Mononuclear cell (primary cell): ENCODE data around the gene NGLY1. TPM values are rescaled to one million over a fixed set of nuclear protein-coding genes. Genes with fewer than 3 reads are reported as not detected.

ENCODE experiments used
- H3K27me3 ChIP-seq: 2 replicates; pipeline ENCODE4 v1.6.0; 2011; ENCODE audit warnings: low read length, control low read depth; ENCODE audit not compliant: insufficient read depth
- H3K4me1 ChIP-seq: 2 replicates; pipeline ENCODE4 v1.5.1; 2011; ENCODE audit warnings: mild to moderate bottlenecking, low read length, control low read depth; ENCODE audit not compliant: insufficient read depth
- H3K4me3 ChIP-seq: 2 replicates; pipeline ENCODE4 v1.5.1; 2011; ENCODE audit warnings: mild to moderate bottlenecking, low read length, moderate library complexity
- H3K9me3 ChIP-seq: 2 replicates; pipeline ENCODE4 v1.5.1; 2011; ENCODE audit warnings: low read depth, mild to moderate bottlenecking, control low read depth, low read length
- total RNA-seq: library from RNA; depleted of rRNA; stranded (reverse); fragments of >200 nt; gene quantifications from one replicate; pipeline ENCODE4 v1.2.3, GENCODE V29; 2012

Gene NGLY1
- total RNA-seq, 1 donor, result 39.1 TPM

DNA sequence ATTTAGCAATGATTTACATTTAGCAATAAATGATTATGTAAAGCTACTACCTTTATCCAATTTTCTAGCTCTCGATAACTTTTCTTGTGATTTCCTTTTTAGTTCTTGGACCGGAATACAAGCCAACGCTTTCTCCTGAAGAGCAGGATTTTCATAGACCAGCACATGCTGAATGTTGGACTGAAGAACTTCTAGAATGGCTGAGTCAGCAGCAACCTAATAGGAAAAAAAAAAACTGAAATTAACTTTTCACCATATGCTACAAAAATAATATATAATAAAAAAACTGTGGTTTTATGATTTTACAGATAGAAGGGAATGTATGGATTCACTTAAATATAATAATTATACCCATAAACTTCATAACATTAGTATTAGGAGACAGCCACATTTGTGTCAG, 32.2 kb downstream of the NGLY1 start:
- Histone ChIP-seq H3K27me3 (no peaks in the 10 kb centered on the region), H3K4me3 (no peak overlapping the region), H3K9me3 (no peaks in the 10 kb centered on the region), H3K4me1 (peaks cover 6% of the 10 kb centered on the region)

DNA sequence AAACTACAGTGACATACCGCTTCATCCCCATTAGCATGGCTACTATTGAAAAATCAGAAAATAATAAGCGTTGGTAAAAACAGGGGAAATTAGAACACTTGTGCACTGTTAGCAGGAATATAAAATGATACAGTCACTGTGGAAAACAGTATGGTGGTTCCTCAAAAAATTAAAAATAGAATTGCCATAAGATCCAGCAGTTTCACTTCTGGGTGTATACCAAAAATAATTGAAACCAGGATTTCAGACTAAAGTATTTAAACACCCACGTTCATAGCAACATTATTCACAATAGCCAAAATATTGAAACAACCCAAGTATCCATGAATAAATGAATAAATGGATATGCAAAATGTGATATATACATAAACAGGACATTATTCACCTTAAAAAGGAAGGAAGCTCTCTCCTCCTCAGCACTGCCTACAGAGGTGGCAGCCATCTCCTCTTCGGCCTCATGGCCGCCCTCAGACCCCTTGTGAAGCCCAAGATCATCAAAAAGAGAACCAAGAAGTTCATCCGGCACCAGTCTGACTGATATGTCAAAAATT, 34.1 kb downstream of the NGLY1 start:
- H3K27me3 ChIP-seq, result no peaks in the 10 kb centered on the region
- peaks cover 6% of the 10 kb centered on the region for H3K4me1 ChIP-seq
- no peaks in the 10 kb centered on the region for H3K9me3 ChIP-seq
- H3K4me3 ChIP-seq, result no peak overlapping the region

DNA sequence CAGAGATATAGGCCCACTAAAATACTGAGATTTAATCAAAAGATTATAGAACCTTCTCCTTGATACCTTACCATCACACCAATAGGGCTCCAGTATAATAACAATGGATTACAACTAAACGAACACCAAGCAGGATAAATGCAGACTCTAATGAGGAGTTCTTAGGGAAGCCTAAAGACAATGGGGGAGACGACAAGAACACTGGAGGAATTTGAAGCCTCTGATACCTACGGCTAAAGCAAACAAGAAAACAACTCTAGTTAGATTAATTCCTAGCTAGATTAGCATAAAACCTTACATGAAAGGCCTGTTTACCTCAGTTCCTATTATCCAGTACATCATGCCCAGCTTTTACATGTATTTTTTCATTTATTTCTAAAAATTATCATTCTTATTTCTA, 35.1 kb downstream of the NGLY1 start:
- Histone ChIP-seq H3K27me3 (no peaks in the 10 kb centered on the region), H3K4me3 (no peak overlapping the region), H3K9me3 (no peaks in the 10 kb centered on the region), H3K4me1 (peaks cover 6% of the 10 kb centered on the region)

DNA sequence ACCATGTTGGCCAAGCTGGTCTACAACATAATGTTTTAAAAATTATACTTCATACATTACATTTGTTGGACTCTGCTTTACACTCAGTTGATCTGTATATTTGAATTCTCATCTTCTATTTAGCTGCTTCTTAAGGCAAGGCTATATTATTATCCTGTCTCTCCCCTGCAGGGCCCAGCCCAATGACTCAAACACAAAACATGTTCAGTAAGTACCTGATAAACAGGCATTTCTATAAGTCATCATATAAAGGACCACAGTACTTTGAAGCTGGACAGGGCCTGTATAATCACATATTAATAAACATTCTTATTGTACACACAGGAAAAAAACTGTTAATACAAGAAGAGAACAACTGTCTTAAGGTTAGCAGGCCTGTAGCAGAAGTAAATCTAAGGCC, 36.2 kb downstream of the NGLY1 start:
- H3K4me3 ChIP-seq, result no peak overlapping the region
- no peaks in the 10 kb centered on the region for H3K9me3 ChIP-seq
- peaks cover 6% of the 10 kb centered on the region for H3K4me1 ChIP-seq
- no peaks in the 10 kb centered on the region for H3K27me3 ChIP-seq

DNA sequence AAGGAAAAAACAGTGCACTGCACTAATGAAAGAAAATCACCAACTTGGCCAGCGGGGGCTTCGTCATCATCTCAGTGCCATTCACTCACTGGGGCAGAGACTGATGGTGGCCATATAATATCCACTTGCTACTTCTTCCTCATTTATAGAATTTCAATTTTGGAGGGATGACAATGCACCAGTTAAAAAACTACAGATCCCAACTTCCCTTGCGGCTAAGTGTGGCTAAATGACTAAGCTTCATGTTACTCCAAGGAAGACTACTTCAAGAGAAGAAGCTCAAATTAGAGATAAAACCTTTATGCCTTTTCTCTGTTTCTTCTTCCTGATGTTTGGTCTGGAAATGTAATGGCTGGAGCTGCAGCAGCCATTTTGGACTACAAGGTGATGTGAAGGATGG, 38.8 kb downstream of the NGLY1 start:
- Histone ChIP-seq H3K4me3 (no peak overlapping the region), H3K27me3 (no peaks in the 10 kb centered on the region), H3K4me1 (peaks cover 3% of the 10 kb centered on the region)

DNA sequence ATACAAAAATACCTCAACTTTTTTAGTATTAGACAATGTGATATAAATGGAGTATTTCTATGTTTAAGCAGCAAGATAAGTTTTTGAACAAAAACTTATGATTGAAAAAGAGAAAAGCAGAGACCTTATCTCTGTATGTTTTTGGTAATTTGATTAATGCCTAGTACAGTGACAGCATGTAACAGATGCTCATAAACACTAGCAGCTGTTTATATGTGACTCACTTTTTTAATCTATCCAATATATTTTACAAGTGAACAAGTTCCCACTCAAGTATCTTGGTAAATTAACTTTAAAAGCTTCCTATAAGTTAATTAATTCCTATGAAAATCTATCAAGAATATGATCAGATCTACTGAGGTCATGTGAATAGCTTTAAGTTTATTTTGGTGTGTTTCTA, 55.1 kb downstream of the NGLY1 start:
- Histone ChIP-seq H3K27me3 (no peaks in the 10 kb centered on the region), H3K4me1 (no peaks in the 10 kb centered on the region), H3K9me3 (no peaks in the 10 kb centered on the region), H3K4me3 (no peak overlapping the region)

More for the DNA sequence above, 38.8 kb downstream of the NGLY1 start:
- no peaks in the 10 kb centered on the region for H3K9me3 ChIP-seq

DNA sequence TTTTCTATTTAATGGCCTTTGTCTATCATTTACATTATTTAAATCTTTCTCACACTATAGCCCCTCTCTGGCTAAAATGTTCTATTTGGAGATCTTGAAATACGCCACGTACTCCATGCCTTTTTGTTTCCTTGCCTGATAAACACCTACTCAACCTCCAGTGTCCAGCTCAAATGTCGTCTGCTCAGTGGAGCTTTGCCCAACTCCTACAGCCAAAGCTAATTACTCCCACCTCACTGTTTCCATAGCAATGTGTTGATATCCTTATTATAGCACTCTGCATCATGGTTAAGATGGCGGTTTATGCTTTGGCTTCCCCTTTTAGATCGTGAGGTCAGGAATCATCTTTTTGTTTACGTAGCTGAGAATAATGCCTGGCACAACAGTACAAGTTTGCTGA, 55.9 kb downstream of the NGLY1 start:
- Histone ChIP-seq H3K4me3 (no peak overlapping the region), H3K9me3 (no peaks in the 10 kb centered on the region)

DNA sequence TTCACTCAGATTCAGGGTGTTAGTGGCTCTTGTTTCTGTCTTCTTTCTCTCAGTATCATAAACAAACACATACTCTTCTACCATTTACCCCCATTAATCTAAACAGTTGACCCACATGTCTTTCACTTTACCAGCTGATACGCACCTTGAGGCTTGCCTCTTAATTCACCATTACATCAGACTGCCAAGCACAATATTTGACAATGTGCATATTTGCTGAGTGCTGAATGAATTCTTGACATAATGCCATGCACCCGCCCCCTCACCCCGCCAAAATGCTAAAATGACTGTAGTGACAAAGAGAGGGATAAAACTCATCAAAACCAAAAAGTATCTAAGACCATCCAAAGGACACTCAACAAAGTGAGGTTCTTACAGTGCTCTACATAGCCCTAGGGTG, 57.4 kb downstream of the NGLY1 start:
- Histone ChIP-seq H3K27me3 (no peaks in the 10 kb centered on the region), H3K4me1 (no peaks in the 10 kb centered on the region), H3K9me3 (no peaks in the 10 kb centered on the region), H3K4me3 (no peak overlapping the region)

More for the DNA sequence above, 55.9 kb downstream of the NGLY1 start:
- H3K4me1 ChIP-seq, result no peaks in the 10 kb centered on the region
- H3K27me3 ChIP-seq, result no peaks in the 10 kb centered on the region

DNA sequence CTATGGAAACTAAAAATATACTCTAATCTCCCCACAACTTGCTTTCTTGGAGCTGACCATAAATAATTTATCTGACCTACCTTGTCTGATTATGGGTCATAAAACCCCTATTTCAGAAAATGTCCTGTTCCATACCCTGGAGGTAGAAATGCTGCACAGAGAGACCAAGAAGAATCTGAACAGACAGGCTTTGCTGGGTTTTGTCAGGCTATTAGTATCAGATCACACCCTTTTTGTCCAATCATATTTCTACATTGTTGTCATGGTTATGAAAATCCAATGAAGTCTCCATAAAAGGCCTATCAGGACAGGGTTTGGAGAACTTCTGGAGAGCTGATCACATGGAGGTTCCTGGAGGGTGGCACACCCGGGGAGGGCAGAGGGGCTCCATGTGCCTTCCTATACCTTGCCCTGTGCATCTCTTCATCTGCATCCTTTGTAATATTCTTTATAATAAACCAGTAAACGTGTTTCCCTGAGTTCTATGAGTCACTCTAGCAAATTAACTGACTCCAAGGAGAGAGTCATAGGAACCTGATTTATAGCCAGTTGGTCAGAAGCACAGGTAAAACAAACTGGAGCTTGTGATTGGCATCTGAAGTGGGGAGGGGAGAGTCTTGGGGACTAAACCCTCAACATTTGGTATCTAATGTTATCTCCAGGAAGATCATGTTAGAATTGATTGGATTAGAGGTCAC, 58.1 kb downstream of the NGLY1 start:
- Histone ChIP-seq H3K4me3 (no peak overlapping the region), H3K9me3 (no peaks in the 10 kb centered on the region), H3K4me1 (no peaks in the 10 kb centered on the region), H3K27me3 (no peaks in the 10 kb centered on the region)

DNA sequence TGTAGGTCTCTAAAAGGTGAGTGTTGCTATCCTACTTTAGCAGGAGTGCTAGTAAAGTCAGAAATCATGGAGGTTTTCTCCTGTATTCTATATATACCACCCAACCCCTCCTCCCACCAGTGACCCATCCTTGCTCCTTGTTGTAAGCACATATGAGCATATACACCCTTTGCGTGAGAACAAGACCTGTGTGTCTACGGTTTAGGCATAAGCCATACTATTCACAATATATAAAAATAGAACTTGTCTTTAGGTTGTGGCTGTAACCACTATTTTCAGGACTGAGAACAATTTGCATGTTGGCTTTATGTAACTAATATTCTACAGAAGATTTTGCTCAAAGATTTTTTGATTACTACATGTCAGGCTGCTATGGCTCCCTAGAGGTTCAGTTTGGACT, 59.4 kb downstream of the NGLY1 start:
- Histone ChIP-seq H3K4me1 (no peaks in the 10 kb centered on the region), H3K27me3 (no peaks in the 10 kb centered on the region), H3K9me3 (no peaks in the 10 kb centered on the region), H3K4me3 (no peak overlapping the region)

DNA sequence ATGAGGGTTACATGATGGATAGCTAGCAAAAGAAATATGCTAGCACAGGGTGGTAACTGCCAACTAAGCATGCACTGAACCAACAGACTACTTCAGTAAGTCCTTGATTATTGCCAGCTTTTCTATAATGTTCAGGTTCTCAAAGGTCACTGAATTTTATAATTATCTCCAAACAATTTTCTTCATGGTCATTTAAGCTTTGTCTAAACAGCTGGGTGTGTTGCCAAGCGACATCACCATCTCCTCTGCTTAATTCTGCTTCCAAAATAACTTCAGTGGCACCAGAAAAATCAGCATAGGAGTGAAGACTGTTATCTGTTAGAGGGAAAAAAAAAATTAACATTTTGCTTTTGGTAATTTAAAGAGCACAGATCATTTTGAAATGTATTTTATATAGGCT, 63.9 kb downstream of the NGLY1 start:
- Histone ChIP-seq H3K27me3 (no peaks in the 10 kb centered on the region), H3K9me3 (no peaks in the 10 kb centered on the region), H3K4me3 (no peak overlapping the region), H3K4me1 (no peaks in the 10 kb centered on the region)

DNA sequence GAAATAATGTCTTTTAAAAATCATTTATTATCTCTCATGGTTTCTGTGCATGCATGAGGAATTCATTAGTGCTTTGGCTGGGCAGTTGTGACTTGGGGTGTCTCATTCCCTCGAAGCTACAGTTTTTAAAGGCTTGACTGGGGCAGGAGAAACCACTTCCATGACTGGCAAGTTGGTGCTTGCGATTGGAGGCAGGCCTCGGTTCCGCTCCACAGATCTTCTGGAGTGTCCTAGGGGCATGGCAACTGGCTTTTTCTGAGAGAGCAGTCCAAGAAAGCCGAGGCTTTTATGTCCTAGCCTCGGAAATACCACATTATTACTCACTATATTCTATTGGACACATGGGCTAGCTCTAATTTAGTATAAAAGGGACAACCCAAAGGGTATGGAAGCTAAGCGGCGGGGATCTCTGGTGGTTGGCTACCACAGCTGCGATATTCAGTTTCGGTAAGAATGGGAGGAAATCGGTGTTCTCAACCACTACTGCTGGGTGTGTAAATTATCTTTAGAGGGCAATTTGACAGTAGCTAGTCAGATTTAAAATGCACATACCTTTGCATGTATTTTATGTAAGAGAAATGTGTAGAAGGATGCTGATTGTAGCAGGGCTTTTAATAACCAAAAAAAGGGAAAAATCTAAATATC, 69.8 kb downstream of the NGLY1 start:
- no peaks in the 10 kb centered on the region for H3K4me1 ChIP-seq
- no peak overlapping the region for H3K4me3 ChIP-seq
- no peaks in the 10 kb centered on the region for H3K9me3 ChIP-seq
- no peaks in the 10 kb centered on the region for H3K27me3 ChIP-seq

DNA sequence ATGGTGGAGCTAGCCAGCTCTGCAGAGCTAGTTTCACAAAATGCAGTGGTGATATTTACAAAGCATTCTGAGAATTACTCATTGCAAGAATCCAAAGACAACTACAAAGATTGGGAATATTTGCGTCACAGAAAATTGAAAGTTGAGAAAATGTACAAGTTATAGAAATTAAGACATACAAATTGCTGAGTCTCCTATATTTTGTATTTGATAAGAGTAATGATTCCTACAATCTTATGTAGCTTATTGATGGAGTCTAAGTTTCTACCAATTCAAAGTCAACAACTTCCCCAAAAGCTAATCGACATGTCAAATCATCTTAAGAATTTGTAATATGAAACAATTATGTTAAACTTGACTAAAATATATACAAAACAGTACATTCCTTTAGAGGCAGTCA, 72.2 kb downstream of the NGLY1 start:
- Histone ChIP-seq H3K9me3 (no peaks in the 10 kb centered on the region), H3K4me3 (no peak overlapping the region), H3K4me1 (no peaks in the 10 kb centered on the region), H3K27me3 (no peaks in the 10 kb centered on the region)

DNA sequence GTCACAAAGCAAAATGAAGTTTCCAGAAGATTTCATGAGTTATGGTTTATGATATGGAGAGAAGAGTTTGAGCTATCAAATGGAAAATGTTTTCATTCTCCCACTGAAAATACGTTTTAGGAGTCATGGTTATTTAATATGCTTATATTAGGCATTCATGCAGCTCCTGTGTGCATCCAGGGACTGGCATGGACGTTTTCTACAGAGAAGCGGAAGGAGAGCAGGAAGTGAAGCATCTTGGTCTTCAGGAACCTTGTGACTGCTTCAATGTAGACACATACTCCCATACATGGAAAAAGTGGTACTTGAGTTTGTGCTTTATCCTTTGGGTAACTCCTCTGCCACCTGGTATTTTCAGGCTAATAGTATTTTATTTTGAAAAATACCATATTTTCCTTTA, 75.2 kb downstream of the NGLY1 start:
- Histone ChIP-seq H3K4me3 (no peak overlapping the region), H3K4me1 (no peaks in the 10 kb centered on the region), H3K9me3 (no peaks in the 10 kb centered on the region), H3K27me3 (no peaks in the 10 kb centered on the region)

DNA sequence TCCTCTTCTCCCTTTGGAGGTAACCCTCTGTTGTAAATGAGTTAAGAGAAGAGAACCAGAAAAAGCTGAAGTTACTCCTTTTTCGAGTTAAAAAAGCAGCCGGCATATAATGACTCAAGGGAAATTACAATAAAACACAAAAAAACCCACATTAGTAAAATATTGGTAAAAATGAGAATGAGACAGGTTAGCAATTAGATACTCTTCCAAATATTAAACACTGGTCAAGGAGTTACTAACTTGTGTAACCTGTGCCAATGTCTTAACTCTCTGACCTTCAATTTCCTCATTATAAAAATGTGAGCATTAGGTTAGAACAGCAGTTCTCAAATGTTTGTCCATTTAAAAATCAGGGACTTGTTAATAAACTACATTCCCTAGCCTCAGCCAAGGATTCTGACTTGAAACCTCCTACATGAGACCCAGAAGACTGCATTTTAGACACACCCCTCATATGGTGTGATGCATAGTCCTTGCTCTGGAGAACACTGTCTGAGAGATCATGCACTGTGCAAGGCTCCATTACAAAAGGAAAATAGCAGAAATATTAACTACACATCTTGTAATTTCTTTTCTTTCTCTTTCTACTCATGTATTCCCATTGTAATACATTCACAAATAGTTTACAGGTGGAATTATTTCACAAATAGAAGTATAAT, 75.8 kb downstream of the NGLY1 start:
- Histone ChIP-seq H3K9me3 (no peaks in the 10 kb centered on the region), H3K27me3 (no peaks in the 10 kb centered on the region), H3K4me3 (no peak overlapping the region), H3K4me1 (no peaks in the 10 kb centered on the region)
